IMR-90 (cell line): ENCODE results near the gene KCNH6. TPM values are rescaled to one million over a fixed set of nuclear protein-coding genes. Genes with fewer than 3 reads are reported as not detected.

Experiments
- ATAC-seq: fragments of 200-7000 bp; cut with Tn5 transposase; 2 replicates; pipeline ENCODE4 v1.9.1; 2020; ENCODE audit warnings: low read depth, mild to moderate bottlenecking, moderate library complexity
- BruUV-seq: library from RNA; stranded (reverse); fragments of 400-500 nt; replicated peaks from 2 replicates; lab custom pipeline; 2021; lab: Mats Ljungman, UMichigan
- CTCF ChIA-PET: fragments of 300-600 bp; formaldehyde crosslinking; extraction: SDS; loops from one replicate; lab custom pipeline; 2021; ENCODE audit warnings: antibody characterized with exemption; lab: Yijun Ruan, JAX
- POLR2A ChIA-PET: fragments of 300-600 bp; sonication (Branson Sonifier 250); formaldehyde crosslinking; loops from one replicate; lab custom pipeline; 2022; ENCODE audit warnings: antibody characterized with exemption; ENCODE audit not compliant: unreplicated experiment; lab: Charles Lee
- DNase-seq: peaks from one replicate; pipeline ENCODE4 v3.0.0; 2013
- H2AFZ ChIP-seq: replicated peaks from 2 replicates; pipeline ENCODE3; 2013; ENCODE audit warnings: low read length, mild to moderate bottlenecking; ENCODE audit not compliant: poor library complexity
- H2AK5ac ChIP-seq: 2 replicates; pipeline ENCODE4 v1.6.1; 2013; ENCODE audit warnings: low read depth, low read length, inconsistent platforms
- H2AK9ac ChIP-seq: replicated peaks from 2 replicates; pipeline ENCODE3; 2013; ENCODE audit warnings: mild to moderate bottlenecking, low read depth, low read length, moderate library complexity; ENCODE audit not compliant: poor library complexity
- H2BK120ac ChIP-seq: 2 replicates; pipeline ENCODE4 v1.6.1; 2013; ENCODE audit warnings: low read depth, low read length, inconsistent platforms
- H2BK15ac ChIP-seq: 3 replicates; pipeline ENCODE4 v1.6.1; 2013; ENCODE audit warnings: low read depth, low read length, inconsistent platforms
- H2BK20ac ChIP-seq: 2 replicates; pipeline ENCODE4 v1.6.1; 2013; ENCODE audit warnings: low read depth, mild to moderate bottlenecking, inconsistent platforms, low read length, moderate library complexity
- H2BK5ac ChIP-seq: 2 replicates; pipeline ENCODE4 v1.6.1; 2013; ENCODE audit warnings: mild to moderate bottlenecking, low read depth, low read length, inconsistent platforms; ENCODE audit not compliant: poor library complexity, severe bottlenecking
- H3K14ac ChIP-seq: replicated peaks from 2 replicates; pipeline ENCODE4 v1.6.1; 2013; ENCODE audit warnings: low read depth, low read length, inconsistent platforms
- H3K18ac ChIP-seq: 2 replicates; pipeline ENCODE4 v1.6.1; 2013; ENCODE audit warnings: low read depth, low read length, control low read depth
- H3K23ac ChIP-seq: 2 replicates; pipeline ENCODE4 v1.6.1; 2013; ENCODE audit warnings: low read depth, low read length, inconsistent platforms
- H3K27ac ChIP-seq: 2 replicates; pipeline ENCODE4 v1.5.1; 2013; ENCODE audit warnings: mild to moderate bottlenecking, control low read depth, low read length; ENCODE audit not compliant: insufficient read depth
- H3K27me3 ChIP-seq: 2 replicates; pipeline ENCODE4 v1.6.1; 2013; ENCODE audit warnings: low read length; ENCODE audit not compliant: control insufficient read depth, insufficient read depth
- H3K36me3 ChIP-seq: 2 replicates; pipeline ENCODE4 v1.6.1; 2013; ENCODE audit warnings: low read length, mixed read lengths; ENCODE audit not compliant: control insufficient read depth, insufficient read depth
- H3K4ac ChIP-seq: 2 replicates; pipeline ENCODE4 v1.6.1; 2013; ENCODE audit warnings: low read depth, low read length, inconsistent platforms
- H3K4me1 ChIP-seq: 2 replicates; pipeline ENCODE4 v1.6.1; 2013; ENCODE audit warnings: low read length, mixed read lengths; ENCODE audit not compliant: control insufficient read depth, insufficient read depth
- H3K4me2 ChIP-seq: 2 replicates; pipeline ENCODE4 v1.6.1; 2013; ENCODE audit warnings: low read depth, mild to moderate bottlenecking, control low read depth, low read length, moderate library complexity
- H3K4me3 ChIP-seq: 2 replicates; pipeline ENCODE4 v1.5.1; 2013; ENCODE audit warnings: low read depth, mild to moderate bottlenecking, control low read depth, low read length, moderate library complexity; ENCODE audit not compliant: insufficient read depth
- H3K56ac ChIP-seq: 2 replicates; pipeline ENCODE4 v1.6.1; 2013; ENCODE audit warnings: low read length, inconsistent platforms; ENCODE audit not compliant: insufficient read depth; ENCODE audit errors: extremely low read depth
- H3K79me1 ChIP-seq, 2 experiments: 2 replicates each; pipeline ENCODE4 v1.6.1; 2013; ENCODE audit warnings: low read length in 2 of 2, inconsistent platforms in 1 of 2, low read depth in 1 of 2
- H3K9ac ChIP-seq: 2 replicates; pipeline ENCODE4 v1.6.1; 2013; ENCODE audit warnings: low read depth, low read length, control low read depth
- H3K9me1 ChIP-seq: 2 replicates; pipeline ENCODE4 v1.6.1; 2013; ENCODE audit warnings: low read length, inconsistent platforms; ENCODE audit not compliant: insufficient read depth
- H3K9me3 ChIP-seq: 2 replicates; pipeline ENCODE4 v1.6.1; 2013; ENCODE audit warnings: low read length; ENCODE audit not compliant: control insufficient read depth, insufficient read depth
- H4K20me1 ChIP-seq: 2 replicates; pipeline ENCODE4 v1.6.1; 2013; ENCODE audit warnings: low read length, inconsistent platforms; ENCODE audit not compliant: insufficient read depth
- H4K5ac ChIP-seq: 2 replicates; pipeline ENCODE4 v1.6.1; 2013; ENCODE audit warnings: mild to moderate bottlenecking, low read depth, low read length, control low read depth
- H4K8ac ChIP-seq, 2 experiments: 2 replicates each; pipeline ENCODE4 v1.6.1; 2013; ENCODE audit warnings: low read depth in 2 of 2, low read length in 2 of 2, control low read depth in 1 of 2, inconsistent platforms in 1 of 2
- H4K91ac ChIP-seq: 2 replicates; pipeline ENCODE4 v1.6.1; 2013; ENCODE audit warnings: low read depth, low read length, inconsistent platforms; ENCODE audit not compliant: insufficient read depth
- MAFK ChIP-seq: IDR thresholded peaks from 2 replicates; pipeline ENCODE4 v1.6.1; 2012; ENCODE audit warnings: low read depth, low read length, improper control_type of control experiment
- MXI1 ChIP-seq: IDR thresholded peaks from 2 replicates; pipeline ENCODE4 v1.6.1; 2012; ENCODE audit warnings: low read depth, mild to moderate bottlenecking, low read length, moderate library complexity, borderline replicate concordance
- WGBS, 2 experiments: methylation state at CpG; one replicate each; pipeline versions ENCODE4 v1.1.5 to v1.1.7; 2013; ENCODE audit warnings: missing lambda C conversion rate in 2 of 2; ENCODE audit not compliant: insufficient read length in 1 of 2; ENCODE audit errors: extremely low coverage in 2 of 2; 5-methylcytosine and 5-hydroxymethylcytosine counted together
- dilution Hi-C: fragments of 300-500 bp; cut with HindIII; formaldehyde crosslinking; loops from one replicate; pipeline ENCODE4 v1.14.3; 2018; ENCODE audit warnings: low sequenced_read_pairs; ENCODE audit not compliant: unreplicated experiment
- in situ Hi-C: fragments of 300-500 bp; cut with MboI; formaldehyde crosslinking; loops from 3 replicates; pipeline ENCODE4 v1.14.3; 2019; ENCODE audit warnings: low sequenced_read_pairs, inconsistent platforms, mixed read lengths
- intact Hi-C: fragments of 100-400 bp; cut with micrococcal nuclease; formaldehyde crosslinking; loops from 2 replicates; pipeline ENCODE4 v1.10.0; 2022
- polyA plus RNA-seq, 3 experiments: library from polyadenylated mRNA; depleted of rRNA; stranded (reverse); fragments of >200 nt; gene quantifications; 2 replicates each; pipeline ENCODE4 v1.2.3, GENCODE V29; 2012; ENCODE audit warnings: low replicate concordance in 1 of 3
- total RNA-seq: library from RNA; depleted of rRNA; stranded (reverse); fragments of >200 nt; gene quantifications from 2 replicates; pipeline ENCODE4 v1.2.3, GENCODE V29; 2012

KCNH6 gene
- total and polyA plus RNA-seq, 2 of the 4 experiments (the other 2 are of a cell fraction): 0.17 to 0.18 TPM

GRCh38 chr17:63567229-63567628 lies 44.1 kb downstream of the KCNH6 start:
- Histone ChIP-seq H3K4ac (no peak overlapping the region), H3K36me3 (peaks cover 3% of the 10 kb centered on the region; the same call in 1 of the 2 replicates), H3K14ac (no peak overlapping the region), H3K4me2 (no peak overlapping the region), H2AK5ac (no peak overlapping the region), H4K5ac (no peak overlapping the region), H3K18ac (no peak overlapping the region), H3K4me1 (peaks cover 2% of the 10 kb centered on the region), H2BK15ac (no peak overlapping the region), H4K8ac (no peak overlapping the region), H3K27me3 (no peaks in the 10 kb centered on the region), H2BK20ac (no peak overlapping the region), H3K9me1 (peaks cover 14% of the 10 kb centered on the region), H3K23ac (no peak overlapping the region), H4K91ac (no peak overlapping the region), H3K56ac (no peak overlapping the region), H3K9me3 (no peaks in the 10 kb centered on the region), H2BK5ac (no peak overlapping the region), H3K9ac (no peak overlapping the region), H2BK120ac (no peak overlapping the region), H3K79me1 (peaks cover 24 to 73% of the 10 kb centered on the region in 2 experiments), H2AFZ (no peak overlapping the region), H4K20me1 (peaks cover 78% of the 10 kb centered on the region), H3K4me3 (no peak overlapping the region), H2AK9ac (no peak overlapping the region), H3K27ac (no peak overlapping the region)
- no peak for DNase-seq
- WGBS, 2 experiments: no CpG with 5 or more reads among the region's 1 CpG
- dilution Hi-C loops (no loop called here), in situ Hi-C loops (no loop called here), intact Hi-C loops (no loop called here)
- no TSS peak for BruUV-seq
- CTCF ChIA-PET: no interaction called here
- TF ChIP-seq MAFK: no peak
- no peak for TF ChIP-seq MXI1
- ATAC-seq: no peak
- POLR2A ChIA-PET: no interaction called here
